ENCODE results near the gene NANP. TPM values are rescaled to one million over a fixed set of nuclear protein-coding genes. Genes with fewer than 3 reads are reported as not detected.

The NANP gene
- total and polyA plus RNA-seq, 2 of the 13 experiments (the other 11 are each of a cell fraction or from before 2014, with no cell fraction given), result 8.9 to 21.5 TPM

DNA sequence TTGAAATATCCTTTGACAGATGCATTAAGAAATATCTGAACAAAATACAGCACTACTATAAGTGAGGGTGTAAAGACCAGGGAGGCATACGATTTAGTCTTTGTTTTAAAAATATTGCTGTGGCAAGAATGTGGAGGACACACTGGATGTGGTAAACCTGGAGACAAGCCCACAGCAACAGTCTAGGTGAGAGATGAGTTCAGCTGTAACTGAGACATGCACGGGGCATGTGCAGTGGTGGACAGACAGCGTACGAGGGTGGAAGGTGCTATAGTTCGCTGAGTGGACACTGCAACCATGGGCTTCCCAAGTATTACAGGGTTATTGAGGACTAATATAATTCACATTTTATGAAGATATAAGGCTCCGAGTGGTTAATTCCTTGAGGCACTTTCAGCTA is 1.8 kb downstream of the NANP start:
- FAIRE-seq (peak; percentile 48), DNase-seq (ENCODE audit: low spot score) (no peak), ATAC-seq (no peak)
- Histone ChIP-seq H3K4me2 (ENCODE audit: low read depth, low read length) (peak overlapping the region; percentile 100), H2AFZ (ENCODE audit: low read length) (no peak overlapping the region), H4K20me1 (ENCODE audit: insufficient read depth, low read length) (0 out of 2 replicates have a peak, but pooled peaks cover 3% of the 10 kb centered on the region), H3K4me3 (replicated peaks in 1 of 3; ENCODE audit: insufficient read depth in 1 of 3, low read depth in 2 of 3, low read length in 3 of 3) (peak overlapping the region; percentile 75 to 87 (median 80)), H3K9ac (ENCODE audit: insufficient read depth, low read depth, low read length) (peak overlapping the region; percentile 94), H3K27ac (ENCODE audit: extremely low read length, insufficient read depth, low read length) (peak overlapping the region; percentile 96), H3K79me2 (ENCODE audit: insufficient read depth, low read length) (peaks cover 72% of the 10 kb centered on the region), H3K36me3 (replicated peaks in 1 of 2; ENCODE audit: control insufficient read depth in 1 of 2, insufficient read depth in 2 of 2, low read length in 2 of 2) (peaks cover 2 to 5% of the 10 kb centered on the region in 2 experiments; a peak in 4 of 5 replicates), H3K9me3 (ENCODE audit: low read length) (no peaks in the 10 kb centered on the region), H3K27me3 (ENCODE audit: control insufficient read depth in 1 of 2, insufficient read depth in 2 of 2, low read length in 2 of 2) (no peaks in the 10 kb centered on the region; a peak in 1 of 5 replicates), H3K4me1 (ENCODE audit: insufficient read depth, low read length) (peaks cover 61% of the 10 kb centered on the region)
- intact Hi-C loops (cut with micrococcal nuclease; ENCODE audit: unreplicated experiment) (loop anchor here (2.0 kb wide), 1 partner anchor 83 kb away; no protein-coding TSS in a partner anchor), in situ Hi-C loops (cut with HindIII; ENCODE audit: extremely low pct_ligation_motif_present, low pct_unique_long_range_greater_than_20kb) (loop anchor here (5.0 kb wide), 1 partner anchor 35 kb away; the partner anchor contains the start of gene NINL)
- POLR2A ChIA-PET, result interaction anchor here (0.9 to 2.5 kb wide), 7 partner anchors 37 to 231 kb away, joined by 3 to 23 read pairs (median 4); partner anchors contain the start of genes ABHD12 and NINL
- CTCF ChIA-PET (ENCODE audit: low intra/inter-chr PET ratio, low total read pairs), result no interaction called here
- no TSS peak for BruUV-seq (replicated peaks)
- WGBS (ENCODE audit: low lambda C conversion rate), result 40% methylated on average over 6 of the region's 6 CpGs
- TF ChIP-seq KMT2B (CRISPR knock-in tag; IDR thresholded peaks at IDR 0.05), result peak; percentile 16; the same call in 1 of the 2 replicates
- TF ChIP-seq, protein P1, sequence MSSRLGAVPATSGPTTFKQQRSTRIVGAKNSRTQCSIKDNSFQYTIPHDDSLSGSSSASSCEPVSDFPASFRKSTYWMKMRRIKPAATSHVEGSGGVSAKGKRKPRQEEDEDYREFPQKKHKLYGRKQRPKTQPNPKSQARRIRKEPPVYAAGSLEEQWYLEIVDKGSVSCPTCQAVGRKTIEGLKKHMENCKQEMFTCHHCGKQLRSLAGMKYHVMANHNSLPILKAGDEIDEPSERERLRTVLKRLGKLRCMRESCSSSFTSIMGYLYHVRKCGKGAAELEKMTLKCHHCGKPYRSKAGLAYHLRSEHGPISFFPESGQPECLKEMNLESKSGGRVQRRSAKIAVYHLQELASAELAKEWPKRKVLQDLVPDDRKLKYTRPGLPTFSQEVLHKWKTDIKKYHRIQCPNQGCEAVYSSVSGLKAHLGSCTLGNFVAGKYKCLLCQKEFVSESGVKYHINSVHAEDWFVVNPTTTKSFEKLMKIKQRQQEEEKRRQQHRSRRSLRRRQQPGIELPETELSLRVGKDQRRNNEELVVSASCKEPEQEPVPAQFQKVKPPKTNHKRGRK (CRISPR knock-in tag; IDR thresholded peaks at IDR 0.05), result no peak
- no peak for TF ChIP-seq JARID2 (CRISPR knock-in tag; IDR thresholded peaks at IDR 0.05; ENCODE audit: insufficient replicate concordance)
- no peak for TF ChIP-seq ERF (CRISPR knock-in tag; IDR thresholded peaks at IDR 0.05)
- no peak for TF ChIP-seq IKZF4 (CRISPR knock-in tag; IDR thresholded peaks at IDR 0.05; ENCODE audit: borderline replicate concordance, low read depth, not compliant biosample characterization)
- TF ChIP-seq ZC3H13 (CRISPR knock-in tag; IDR thresholded peaks at IDR 0.05), result no peak
- TF ChIP-seq RFXANK (CRISPR knock-in tag; IDR thresholded peaks at IDR 0.05), result no peak
- TF ChIP-seq CBX2 (IDR thresholded peaks at IDR 0.05; ENCODE audit: low read depth, low read length), result no peak
- TF ChIP-seq CBX2 (CRISPR knock-in tag; IDR thresholded peaks at IDR 0.05; ENCODE audit: low read depth), result no peak
- no peak for TF ChIP-seq ATF2 (CRISPR knock-in tag; IDR thresholded peaks at IDR 0.05)
- TF ChIP-seq PRPF4 (IDR thresholded peaks at IDR 0.05; ENCODE audit: low read depth, low read length, poor library complexity, severe bottlenecking), result no peak
- 0 out of 4 replicates have a peak, but pooled peaks have one; percentile 32 to 33 for TF ChIP-seq POLR2A (IDR thresholded peaks at IDR 0.05; ENCODE audit: insufficient read depth in 1 of 2, low read depth in 2 of 2, low read length in 2 of 2)
- no peak for TF ChIP-seq ZNF451 (CRISPR knock-in tag; IDR thresholded peaks at IDR 0.05)
- no peak for TF ChIP-seq KDM3A (CRISPR knock-in tag; IDR thresholded peaks at IDR 0.05; ENCODE audit: low read depth)
- TF ChIP-seq ZBTB21 (CRISPR knock-in tag; IDR thresholded peaks at IDR 0.05), result no peak
- no peak for TF ChIP-seq CREB1 (IDR thresholded peaks at IDR 0.05)
- TF ChIP-seq CREB1 (CRISPR knock-in tag; IDR thresholded peaks at IDR 0.05), result no peak
- TF ChIP-seq, protein P2, sequence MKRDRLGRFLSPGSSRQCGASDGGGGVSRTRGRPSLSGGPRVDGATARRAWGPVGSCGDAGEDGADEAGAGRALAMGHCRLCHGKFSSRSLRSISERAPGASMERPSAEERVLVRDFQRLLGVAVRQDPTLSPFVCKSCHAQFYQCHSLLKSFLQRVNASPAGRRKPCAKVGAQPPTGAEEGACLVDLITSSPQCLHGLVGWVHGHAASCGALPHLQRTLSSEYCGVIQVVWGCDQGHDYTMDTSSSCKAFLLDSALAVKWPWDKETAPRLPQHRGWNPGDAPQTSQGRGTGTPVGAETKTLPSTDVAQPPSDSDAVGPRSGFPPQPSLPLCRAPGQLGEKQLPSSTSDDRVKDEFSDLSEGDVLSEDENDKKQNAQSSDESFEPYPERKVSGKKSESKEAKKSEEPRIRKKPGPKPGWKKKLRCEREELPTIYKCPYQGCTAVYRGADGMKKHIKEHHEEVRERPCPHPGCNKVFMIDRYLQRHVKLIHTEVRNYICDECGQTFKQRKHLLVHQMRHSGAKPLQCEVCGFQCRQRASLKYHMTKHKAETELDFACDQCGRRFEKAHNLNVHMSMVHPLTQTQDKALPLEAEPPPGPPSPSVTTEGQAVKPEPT (CRISPR knock-in tag; IDR thresholded peaks at IDR 0.05; ENCODE audit: low read depth), result no peak
- TF ChIP-seq ATM (IDR thresholded peaks at IDR 0.05; ENCODE audit: borderline replicate concordance), result no peak
- TF ChIP-seq AGO1 (IDR thresholded peaks at IDR 0.05; ENCODE audit: low read depth, low read length, poor library complexity, severe bottlenecking), result no peak
- no peak for TF ChIP-seq CHCHD3 (CRISPR knock-in tag; IDR thresholded peaks at IDR 0.05)
- no peak for TF ChIP-seq ZNF136 (CRISPR knock-in tag; IDR thresholded peaks at IDR 0.05; ENCODE audit: low read depth)

Measured in HepG2 (cell line).